IPS-18a (cell line): Measurements from ENCODE around the gene MED13.
"Not testable (repeated sequence)": the region's sequence is repeated elsewhere in the genome, so short reads cannot be mapped to it uniquely, and the experiment has no call there.

Experiments
- H3K27ac ChIP-seq: one replicate; pipeline ENCODE4 v1.5.1; 2013; ENCODE audit warnings: low read length
- H3K27me3 ChIP-seq: one replicate; pipeline ENCODE4 v1.6.1; 2013; ENCODE audit warnings: mild to moderate bottlenecking, low read length; ENCODE audit not compliant: control insufficient read depth, insufficient read depth
- H3K36me3 ChIP-seq: one replicate; pipeline ENCODE4 v1.6.1; 2013; ENCODE audit warnings: low read depth, low read length; ENCODE audit not compliant: control insufficient read depth
- H3K4me1 ChIP-seq: one replicate; pipeline ENCODE4 v1.6.1; 2013; ENCODE audit warnings: low read depth, low read length; ENCODE audit not compliant: control insufficient read depth
- H3K4me3 ChIP-seq: one replicate; pipeline ENCODE4 v1.5.1; 2013; ENCODE audit warnings: low read length
- H3K9ac ChIP-seq: one replicate; pipeline ENCODE4 v1.6.1; 2013; ENCODE audit warnings: mild to moderate bottlenecking, low read length, moderate library complexity
- H3K9me3 ChIP-seq: one replicate; pipeline ENCODE4 v1.6.1; 2013; ENCODE audit warnings: low read depth, low read length; ENCODE audit not compliant: control insufficient read depth

Gene MED13

GRCh38 chr17:62086737-62087136 lies 21.7 kb upstream of the MED13 start:
- H3K27ac ChIP-seq = no peak overlapping the region
- H3K9ac ChIP-seq = no peak overlapping the region
- H3K36me3 ChIP-seq = no peaks in the 10 kb centered on the region
- no peak overlapping the region for H3K4me3 ChIP-seq
- H3K4me1 ChIP-seq = no peaks in the 10 kb centered on the region
- H3K27me3 ChIP-seq = no peaks in the 10 kb centered on the region
- no peaks in the 10 kb centered on the region for H3K9me3 ChIP-seq

- H3K27me3 ChIP-seq = no peaks in the 10 kb centered on the region
- no peak overlapping the region for H3K4me3 ChIP-seq
- H3K27ac ChIP-seq = no peak overlapping the region
- no peaks in the 10 kb centered on the region for H3K9me3 ChIP-seq
- H3K9ac ChIP-seq = no peak overlapping the region
- no peaks in the 10 kb centered on the region for H3K36me3 ChIP-seq
- H3K4me1 ChIP-seq = peaks cover under 1% of the 10 kb centered on the region
Measured at GRCh38 chr17:62085511-62086408, 20.7 kb upstream of the MED13 start.

GRCh38 chr17:62084585-62084984 lies 19.5 kb upstream of the MED13 start:
- no peak overlapping the region for H3K9ac ChIP-seq
- H3K27me3 ChIP-seq = no peaks in the 10 kb centered on the region
- H3K4me1 ChIP-seq = peaks cover 8% of the 10 kb centered on the region
- no peak overlapping the region for H3K4me3 ChIP-seq
- no peaks in the 10 kb centered on the region for H3K36me3 ChIP-seq
- H3K27ac ChIP-seq = no peak overlapping the region
- no peaks in the 10 kb centered on the region for H3K9me3 ChIP-seq

- Histone ChIP-seq H3K4me1 (peaks cover 8% of the 10 kb centered on the region), H3K27ac (no peak overlapping the region), H3K9me3 (no peaks in the 10 kb centered on the region), H3K9ac (no peak overlapping the region), H3K36me3 (no peaks in the 10 kb centered on the region), H3K27me3 (no peaks in the 10 kb centered on the region), H3K4me3 (no peak overlapping the region)
Measured at GRCh38 chr17:62083651-62084050, 18.6 kb upstream of the MED13 start.

- no peak overlapping the region for H3K4me3 ChIP-seq
- no peak overlapping the region for H3K9ac ChIP-seq
- no peaks in the 10 kb centered on the region for H3K9me3 ChIP-seq
- H3K36me3 ChIP-seq = no peaks in the 10 kb centered on the region
- no peaks in the 10 kb centered on the region for H3K27me3 ChIP-seq
- H3K4me1 ChIP-seq = peaks cover 8% of the 10 kb centered on the region
- H3K27ac ChIP-seq = no peak overlapping the region
Measured at GRCh38 chr17:62080647-62081046, 15.6 kb upstream of the MED13 start.

GRCh38 chr17:62078009-62078408 lies 12.9 kb upstream of the MED13 start:
- H3K9ac ChIP-seq = no peak overlapping the region
- no peaks in the 10 kb centered on the region for H3K9me3 ChIP-seq
- no peak overlapping the region for H3K27ac ChIP-seq
- no peaks in the 10 kb centered on the region for H3K36me3 ChIP-seq
- peaks cover 8% of the 10 kb centered on the region for H3K4me1 ChIP-seq
- no peaks in the 10 kb centered on the region for H3K27me3 ChIP-seq
- H3K4me3 ChIP-seq = no peak overlapping the region

GRCh38 chr17:62076864-62077788 lies 12.0 kb upstream of the MED13 start:
- H3K36me3 ChIP-seq = no peaks in the 10 kb centered on the region
- no peak overlapping the region for H3K9ac ChIP-seq
- no peaks in the 10 kb centered on the region for H3K9me3 ChIP-seq
- peaks cover 8% of the 10 kb centered on the region for H3K4me1 ChIP-seq
- no peak overlapping the region for H3K4me3 ChIP-seq
- H3K27ac ChIP-seq = no peak overlapping the region
- H3K27me3 ChIP-seq = no peaks in the 10 kb centered on the region

- Histone ChIP-seq H3K9me3 (no peaks in the 10 kb centered on the region), H3K4me1 (peaks cover 4% of the 10 kb centered on the region), H3K27ac (no peak overlapping the region), H3K4me3 (no peak overlapping the region), H3K36me3 (no peaks in the 10 kb centered on the region), H3K27me3 (no peaks in the 10 kb centered on the region), H3K9ac (no peak overlapping the region)
Measured at GRCh38 chr17:62075308-62075815, 10.3 kb upstream of the MED13 start.

GRCh38 chr17:62073993-62074392 lies 8.9 kb upstream of the MED13 start:
- Histone ChIP-seq H3K36me3 (no peaks in the 10 kb centered on the region), H3K9ac (no peak overlapping the region), H3K4me1 (no peaks in the 10 kb centered on the region), H3K27ac (no peak overlapping the region), H3K9me3 (no peaks in the 10 kb centered on the region), H3K4me3 (no peak overlapping the region), H3K27me3 (no peaks in the 10 kb centered on the region)

GRCh38 chr17:62072855-62073254 lies 7.8 kb upstream of the MED13 start:
- H3K9me3 ChIP-seq, H3K27ac ChIP-seq, H3K9ac ChIP-seq, H3K4me3 ChIP-seq, H3K36me3 ChIP-seq, H3K4me1 ChIP-seq, H3K27me3 ChIP-seq: not testable (repeated sequence)

GRCh38 chr17:62070900-62071299 lies 5.8 kb upstream of the MED13 start:
- H3K9me3 ChIP-seq = no peaks in the 10 kb centered on the region
- H3K36me3 ChIP-seq = no peaks in the 10 kb centered on the region
- H3K9ac ChIP-seq = no peak overlapping the region
- H3K4me3 ChIP-seq = no peak overlapping the region
- no peaks in the 10 kb centered on the region for H3K27me3 ChIP-seq
- H3K4me1 ChIP-seq = no peaks in the 10 kb centered on the region
- no peak overlapping the region for H3K27ac ChIP-seq
